DND-41 (cell line): ENCODE data around the gene NPEPL1.

Experiments
- ATAC-seq: fragments of 200-7000 bp; cut with Tn5 transposase; 3 replicates; pipeline ENCODE4 v1.9.1; 2021; ENCODE audit warnings: low read depth; ENCODE audit not compliant: insufficient read depth
- DNase-seq: peaks from one replicate; pipeline ENCODE4 v3.0.0-alpha.2; 2020
- H2AFZ ChIP-seq: 2 replicates; pipeline ENCODE4 v1.6.0; 2012; ENCODE audit warnings: low read depth, low read length
- H3K27ac ChIP-seq: 2 replicates; pipeline ENCODE4 v1.5.1; 2012; ENCODE audit warnings: low read length, inconsistent platforms
- H3K27me3 ChIP-seq: fragments of 200-600 bp; sonication (generic); 2 replicates; pipeline ENCODE4 v1.6.0; 2012; ENCODE audit warnings: low read length, mild to moderate bottlenecking, inconsistent platforms; ENCODE audit not compliant: insufficient read depth, poor library complexity
- H3K36me3 ChIP-seq: 2 replicates; pipeline ENCODE4 v1.5.1; 2012; ENCODE audit warnings: low read length, inconsistent platforms; ENCODE audit not compliant: insufficient read depth
- H3K4me1 ChIP-seq: 2 replicates; pipeline ENCODE4 v1.5.1; 2012; ENCODE audit warnings: mild to moderate bottlenecking, low read length; ENCODE audit not compliant: insufficient read depth
- H3K4me2 ChIP-seq: 2 replicates; pipeline ENCODE4 v1.6.0; 2012; ENCODE audit warnings: mild to moderate bottlenecking, moderate library complexity, low read length, inconsistent platforms; ENCODE audit not compliant: insufficient read depth
- H3K4me3 ChIP-seq, 2 experiments: fragments of 200-600 bp in 1 of 2; shearing (Covaris generic) in 1 of 2; 2 replicates each; pipeline ENCODE4 v1.5.1; 2012 to 2016; ENCODE audit warnings: inconsistent platforms in 2 of 2, low read length in 2 of 2, mild to moderate bottlenecking in 2 of 2, low read depth in 1 of 2, moderate library complexity in 1 of 2
- H3K79me2 ChIP-seq: 2 replicates; pipeline ENCODE4 v1.6.0; 2012; ENCODE audit warnings: low read length, inconsistent platforms; ENCODE audit not compliant: insufficient read depth
- H3K9ac ChIP-seq: 2 replicates; pipeline ENCODE4 v1.6.0; 2012; ENCODE audit warnings: low read depth, mild to moderate bottlenecking, inconsistent platforms, low read length, moderate library complexity
- H3K9me3 ChIP-seq: 2 replicates; pipeline ENCODE4 v1.5.1; 2012; ENCODE audit warnings: low read length, moderate library complexity, mild to moderate bottlenecking, inconsistent platforms; ENCODE audit not compliant: insufficient read depth, severe bottlenecking
- H4K20me1 ChIP-seq: 2 replicates; pipeline ENCODE4 v1.6.0; 2012; ENCODE audit warnings: low read length; ENCODE audit not compliant: insufficient read depth
- EZH2 ChIP-seq: IDR thresholded peaks from 3 replicates; pipeline ENCODE4 v1.6.1; 2012; ENCODE audit warnings: borderline replicate concordance, low read depth, mild to moderate bottlenecking, moderate library complexity, low read length, inconsistent platforms; ENCODE audit not compliant: severe bottlenecking
- TF ChIP-seq, protein P1 (sequence below): IDR thresholded peaks from 2 replicates; pipeline ENCODE4 v1.5.1; 2012; ENCODE audit warnings: borderline replicate concordance, low read length, moderate library complexity, mild to moderate bottlenecking; ENCODE audit not compliant: poor library complexity, severe bottlenecking; ENCODE audit errors: extremely low read depth

NPEPL1 gene

DNA sequence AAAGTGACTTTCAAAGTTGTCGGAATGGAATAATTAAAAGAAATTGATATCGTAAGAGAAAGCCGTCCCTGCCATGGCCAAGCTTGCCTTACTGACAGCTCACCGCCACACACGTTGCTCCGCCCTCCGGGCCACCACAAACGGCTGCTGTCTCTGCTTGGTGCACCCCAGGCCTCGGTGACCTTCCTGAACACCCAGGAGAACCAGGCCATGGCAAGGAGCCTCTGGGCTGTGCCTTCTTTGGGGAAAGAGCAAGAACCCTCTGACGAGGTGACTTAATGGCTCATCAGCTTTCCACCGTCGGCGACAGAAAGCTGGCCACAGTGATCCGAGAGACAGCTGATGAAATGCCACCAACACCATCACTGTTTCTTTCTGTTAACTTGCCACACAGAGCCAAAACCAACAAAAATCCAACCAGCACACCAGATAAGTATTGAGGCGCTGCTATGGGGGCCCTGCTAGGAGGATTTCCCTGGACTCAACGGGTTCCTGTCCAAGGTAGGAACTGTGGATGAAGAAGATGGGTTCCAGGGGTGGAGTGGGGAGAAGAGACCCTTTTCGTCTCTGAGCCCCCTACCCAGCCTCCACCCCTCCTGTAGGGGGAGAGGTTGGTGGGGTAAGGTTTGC lies 61.4 kb downstream of the NPEPL1 start:
- DNase-seq (no peak), ATAC-seq (no peak)
- Histone ChIP-seq H3K4me1 (no peaks in the 10 kb centered on the region), H3K9me3 (peaks cover 3% of the 10 kb centered on the region), H2AFZ (no peak overlapping the region), H3K4me2 (no peak overlapping the region), H3K27me3 (peaks cover 5% of the 10 kb centered on the region), H3K27ac (no peak overlapping the region), H4K20me1 (no peaks in the 10 kb centered on the region), H3K4me3 (no peak overlapping the region), H3K36me3 (no peaks in the 10 kb centered on the region), H3K79me2 (no peaks in the 10 kb centered on the region), H3K9ac (no peak overlapping the region)
- no peak for TF ChIP-seq EZH2
- TF ChIP-seq, protein P1, sequence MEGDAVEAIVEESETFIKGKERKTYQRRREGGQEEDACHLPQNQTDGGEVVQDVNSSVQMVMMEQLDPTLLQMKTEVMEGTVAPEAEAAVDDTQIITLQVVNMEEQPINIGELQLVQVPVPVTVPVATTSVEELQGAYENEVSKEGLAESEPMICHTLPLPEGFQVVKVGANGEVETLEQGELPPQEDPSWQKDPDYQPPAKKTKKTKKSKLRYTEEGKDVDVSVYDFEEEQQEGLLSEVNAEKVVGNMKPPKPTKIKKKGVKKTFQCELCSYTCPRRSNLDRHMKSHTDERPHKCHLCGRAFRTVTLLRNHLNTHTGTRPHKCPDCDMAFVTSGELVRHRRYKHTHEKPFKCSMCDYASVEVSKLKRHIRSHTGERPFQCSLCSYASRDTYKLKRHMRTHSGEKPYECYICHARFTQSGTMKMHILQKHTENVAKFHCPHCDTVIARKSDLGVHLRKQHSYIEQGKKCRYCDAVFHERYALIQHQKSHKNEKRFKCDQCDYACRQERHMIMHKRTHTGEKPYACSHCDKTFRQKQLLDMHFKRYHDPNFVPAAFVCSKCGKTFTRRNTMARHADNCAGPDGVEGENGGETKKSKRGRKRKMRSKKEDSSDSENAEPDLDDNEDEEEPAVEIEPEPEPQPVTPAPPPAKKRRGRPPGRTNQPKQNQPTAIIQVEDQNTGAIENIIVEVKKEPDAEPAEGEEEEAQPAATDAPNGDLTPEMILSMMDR, result no peak

DNA sequence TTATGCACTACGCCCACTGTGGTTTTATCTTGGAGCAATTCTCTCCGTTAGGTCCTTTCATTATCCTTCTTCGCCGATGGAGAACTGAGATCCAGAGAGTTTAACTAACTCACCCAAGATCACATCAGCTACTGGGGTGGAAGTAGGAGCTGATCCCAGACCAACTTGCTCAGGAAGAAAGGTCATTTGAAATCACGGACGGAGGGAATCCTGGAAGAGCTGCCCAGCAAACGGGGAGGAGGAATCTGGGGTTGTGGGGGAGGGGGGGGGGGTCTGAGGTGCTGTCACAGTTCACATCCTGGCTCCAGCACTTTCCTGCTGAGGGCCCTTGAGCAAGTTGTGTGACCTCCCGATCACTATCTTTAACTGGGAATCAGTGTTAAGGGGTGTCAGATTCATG lies 62.0 kb downstream of the NPEPL1 start:
- Histone ChIP-seq H3K9me3 (no peaks in the 10 kb centered on the region), H3K79me2 (no peaks in the 10 kb centered on the region), H2AFZ (no peak overlapping the region), H3K4me1 (no peaks in the 10 kb centered on the region), H4K20me1 (no peaks in the 10 kb centered on the region), H3K27me3 (peaks cover 5% of the 10 kb centered on the region), H3K27ac (no peak overlapping the region), H3K4me3 (no peak overlapping the region), H3K36me3 (no peaks in the 10 kb centered on the region), H3K4me2 (no peak overlapping the region), H3K9ac (no peak overlapping the region)
- no peak for TF ChIP-seq EZH2
- TF ChIP-seq, protein P1, result no peak
- DNase-seq, result no peak
- ATAC-seq, result no peak

DNA sequence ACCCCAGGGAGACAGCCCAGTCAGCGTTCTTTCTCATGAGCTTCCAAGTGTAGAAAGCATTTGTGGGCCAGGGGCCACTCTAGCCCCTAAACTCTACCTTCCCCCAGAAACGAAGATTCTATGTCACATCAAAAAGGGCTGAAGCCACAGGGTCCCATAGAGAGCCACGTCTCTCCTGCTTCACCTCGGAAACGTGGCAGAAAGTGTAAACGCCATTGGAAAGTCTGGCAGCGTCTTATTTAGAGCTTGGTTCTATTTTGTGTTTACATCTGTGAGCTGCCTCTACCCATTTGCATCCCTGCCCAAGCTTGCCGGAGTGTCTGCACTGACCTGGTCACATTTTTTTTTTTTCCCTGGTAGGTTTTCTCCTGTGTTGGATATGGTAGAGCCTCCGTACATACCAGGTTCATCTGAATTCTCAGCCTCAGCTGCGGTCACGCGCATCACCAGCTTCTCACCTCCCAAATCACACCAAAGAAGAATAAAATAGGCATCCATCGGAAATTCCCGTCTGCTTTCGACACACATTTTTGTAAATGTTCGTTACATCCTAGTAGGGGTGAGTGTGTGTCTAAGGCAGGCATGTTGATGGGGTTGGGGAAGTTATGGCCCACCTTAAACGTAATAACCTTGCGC lies 62.6 kb downstream of the NPEPL1 start:
- Histone ChIP-seq H3K4me2 (no peak overlapping the region), H2AFZ (no peak overlapping the region), H3K4me1 (no peaks in the 10 kb centered on the region), H3K27ac (no peak overlapping the region), H3K9ac (no peak overlapping the region), H4K20me1 (no peaks in the 10 kb centered on the region), H3K36me3 (no peaks in the 10 kb centered on the region), H3K9me3 (no peaks in the 10 kb centered on the region), H3K4me3 (no peak overlapping the region), H3K27me3 (peaks cover 7% of the 10 kb centered on the region), H3K79me2 (no peaks in the 10 kb centered on the region)
- TF ChIP-seq, protein P1, result no peak
- TF ChIP-seq EZH2, result no peak
- DNase-seq, result no peak
- ATAC-seq, result no peak
